Activated CD8-positive, alpha-beta memory T cell treated with anti-CD3 and anti-CD28 coated beads, Interleukin-2, amount 50 U/mL, for 4 hours (primary cell): ENCODE measurements around the gene FAM110C.
"Not testable (repeated sequence)": the region's sequence is repeated elsewhere in the genome, so short reads cannot be mapped to it uniquely, and the experiment has no call there.

Experiments
- DNase-seq: peaks from one replicate; pipeline ENCODE4 v3.0.0-alpha.2; 2020

The FAM110C gene

GRCh38 chr2:40465-40864, 5.8 kb downstream of the FAM110C start:
- no peak for DNase-seq

- DNase-seq = no peak
Observed at GRCh38 chr2:38155-38554, 8.2 kb downstream of the FAM110C start.

GRCh38 chr2:36318-36717, 10.0 kb downstream of the FAM110C start:
- no peak for DNase-seq

- no peak for DNase-seq
Observed at GRCh38 chr2:35852-36251, 10.5 kb downstream of the FAM110C start.

GRCh38 chr2:33620-34019, 12.7 kb downstream of the FAM110C start:
- DNase-seq = peak; percentile 56

GRCh38 chr2:32068-32467, 14.2 kb downstream of the FAM110C start:
- DNase-seq = no peak

GRCh38 chr2:29253-29652, 17.1 kb downstream of the FAM110C start:
- no peak for DNase-seq

- DNase-seq = no peak
Observed at GRCh38 chr2:28406-28975, 17.8 kb downstream of the FAM110C start.

- DNase-seq = no peak
Observed at GRCh38 chr2:26891-27290, 19.4 kb downstream of the FAM110C start.

- no peak for DNase-seq
Observed at GRCh38 chr2:25543-25942, 20.8 kb downstream of the FAM110C start.

- DNase-seq = not testable (repeated sequence)
Observed at GRCh38 chr2:24591-24990, 21.7 kb downstream of the FAM110C start.

GRCh38 chr2:24107-24506, 22.2 kb downstream of the FAM110C start:
- DNase-seq = no peak

GRCh38 chr2:23283-23682, 23.0 kb downstream of the FAM110C start:
- no peak for DNase-seq

- DNase-seq = not testable (repeated sequence)
Observed at GRCh38 chr2:22244-22643, 24.1 kb downstream of the FAM110C start.

- DNase-seq = not testable (repeated sequence)
Observed at GRCh38 chr2:20259-20658, 26.0 kb downstream of the FAM110C start.

GRCh38 chr2:19505-19904, 26.8 kb downstream of the FAM110C start:
- DNase-seq = no peak

GRCh38 chr2:18402-19271, 27.7 kb downstream of the FAM110C start:
- DNase-seq = no peak

GRCh38 chr2:15916-16315, 30.4 kb downstream of the FAM110C start:
- DNase-seq = not testable (repeated sequence)

GRCh38 chr2:11248-11941, 34.9 kb downstream of the FAM110C start:
- DNase-seq = peak; percentile 58

GRCh38 chr2:10222-10875, 36.0 kb downstream of the FAM110C start:
- no peak for DNase-seq
